ENCODE results near the gene DYSF. TPM values are rescaled to one million over a fixed set of nuclear protein-coding genes. Genes with fewer than 3 reads are reported as not detected.

DYSF gene
- total RNA-seq, 4 donors from 2014 or later, result 3.7 to 18.7 (median 10.6) TPM

DNA sequence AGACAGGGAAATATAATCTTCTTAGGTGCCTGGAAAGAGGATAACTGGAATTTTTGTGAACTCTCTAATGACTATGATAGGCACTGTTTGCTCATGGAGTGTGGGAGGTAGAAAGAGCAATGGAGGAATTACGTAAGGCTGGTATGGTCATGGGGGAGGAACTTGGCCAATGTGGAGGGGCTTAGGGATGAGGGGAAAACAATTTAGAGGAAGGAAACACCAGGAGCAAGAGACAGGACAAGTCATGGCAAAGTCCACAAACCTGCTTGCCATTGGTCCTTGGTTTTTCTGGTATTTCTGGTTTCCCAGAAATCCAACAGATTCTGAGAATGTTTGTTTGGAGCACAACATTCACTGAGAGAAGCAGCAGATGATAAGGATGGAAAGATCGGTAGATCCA, 274.2 kb downstream of the DYSF start:
- 83 to 85% methylated on average over 2 of the region's 2 CpGs for WGBS, 2 donors (ENCODE audit: low coverage in 1 of 2)
- DNase-seq, result no peak
- in situ Hi-C loops (cut with MboI; ENCODE audit: low pct_ligation_motif_present in 1 of 4, low pct_unique_long_range_greater_than_20kb in 1 of 4, low sequenced_read_pairs in 3 of 4) (no loop called here), intact Hi-C loops (cut with DNase I; ENCODE audit: low total_unique reads) (no loop called here)
- H3K4me3 ChIP-seq, result no peak overlapping the region
- TF ChIP-seq, protein P1, sequence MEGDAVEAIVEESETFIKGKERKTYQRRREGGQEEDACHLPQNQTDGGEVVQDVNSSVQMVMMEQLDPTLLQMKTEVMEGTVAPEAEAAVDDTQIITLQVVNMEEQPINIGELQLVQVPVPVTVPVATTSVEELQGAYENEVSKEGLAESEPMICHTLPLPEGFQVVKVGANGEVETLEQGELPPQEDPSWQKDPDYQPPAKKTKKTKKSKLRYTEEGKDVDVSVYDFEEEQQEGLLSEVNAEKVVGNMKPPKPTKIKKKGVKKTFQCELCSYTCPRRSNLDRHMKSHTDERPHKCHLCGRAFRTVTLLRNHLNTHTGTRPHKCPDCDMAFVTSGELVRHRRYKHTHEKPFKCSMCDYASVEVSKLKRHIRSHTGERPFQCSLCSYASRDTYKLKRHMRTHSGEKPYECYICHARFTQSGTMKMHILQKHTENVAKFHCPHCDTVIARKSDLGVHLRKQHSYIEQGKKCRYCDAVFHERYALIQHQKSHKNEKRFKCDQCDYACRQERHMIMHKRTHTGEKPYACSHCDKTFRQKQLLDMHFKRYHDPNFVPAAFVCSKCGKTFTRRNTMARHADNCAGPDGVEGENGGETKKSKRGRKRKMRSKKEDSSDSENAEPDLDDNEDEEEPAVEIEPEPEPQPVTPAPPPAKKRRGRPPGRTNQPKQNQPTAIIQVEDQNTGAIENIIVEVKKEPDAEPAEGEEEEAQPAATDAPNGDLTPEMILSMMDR (IDR thresholded peaks at IDR 0.05), result no peak
- no peak for TF ChIP-seq EP300 (IDR thresholded peaks at IDR 0.05; ENCODE audit: low read depth)
- TF ChIP-seq POLR2AphosphoS5 (IDR thresholded peaks at IDR 0.05), result no peak
- TF ChIP-seq POLR2A (IDR thresholded peaks at IDR 0.05), result no peak
- H3K36me3 ChIP-seq, result no peaks in the 10 kb centered on the region
- peaks cover 0 to 6% of the 10 kb centered on the region in 2 donors for H3K9me3 ChIP-seq
- H3K27me3 ChIP-seq, result no peaks in the 10 kb centered on the region
- H3K27ac ChIP-seq, result no peak overlapping the region
- H3K4me1 ChIP-seq, result no peaks in the 10 kb centered on the region

DNA sequence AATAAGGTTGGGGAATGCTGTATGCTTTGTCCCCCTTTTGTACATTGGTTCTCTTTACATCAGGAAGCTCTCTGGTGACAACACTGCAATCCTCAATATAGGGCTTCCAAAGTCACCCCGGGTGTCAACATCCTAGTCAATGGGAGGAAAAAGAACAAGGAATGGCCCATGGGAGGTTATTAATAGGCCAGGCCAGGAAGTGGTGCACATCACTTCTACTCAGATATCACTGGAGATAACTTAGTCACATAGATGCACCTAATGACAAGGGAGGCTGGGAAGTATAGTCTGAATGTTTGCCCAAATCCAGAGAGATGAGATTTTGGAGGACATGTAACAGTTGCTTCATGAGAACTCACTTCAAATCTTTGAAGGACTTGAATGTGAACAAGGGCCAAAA, 274.7 kb downstream of the DYSF start:
- WGBS, 2 donors (ENCODE audit: low coverage in 1 of 2), result 90 to 96% methylated on average over 1 of the region's 1 CpG
- Histone ChIP-seq H3K27me3 (no peaks in the 10 kb centered on the region), H3K4me1 (no peaks in the 10 kb centered on the region), H3K27ac (no peak overlapping the region), H3K4me3 (no peak overlapping the region), H3K36me3 (no peaks in the 10 kb centered on the region), H3K9me3 (peaks cover 0 to 6% of the 10 kb centered on the region in 2 donors)
- no peak for TF ChIP-seq POLR2AphosphoS5 (IDR thresholded peaks at IDR 0.05)
- TF ChIP-seq EP300 (IDR thresholded peaks at IDR 0.05; ENCODE audit: low read depth), result no peak
- TF ChIP-seq, protein P1 (IDR thresholded peaks at IDR 0.05), result no peak
- in situ Hi-C loops (cut with MboI; ENCODE audit: low pct_ligation_motif_present in 1 of 4, low pct_unique_long_range_greater_than_20kb in 1 of 4, low sequenced_read_pairs in 3 of 4), result no loop called here
- intact Hi-C loops (cut with DNase I; ENCODE audit: low total_unique reads), result no loop called here
- no peak for DNase-seq

DNA sequence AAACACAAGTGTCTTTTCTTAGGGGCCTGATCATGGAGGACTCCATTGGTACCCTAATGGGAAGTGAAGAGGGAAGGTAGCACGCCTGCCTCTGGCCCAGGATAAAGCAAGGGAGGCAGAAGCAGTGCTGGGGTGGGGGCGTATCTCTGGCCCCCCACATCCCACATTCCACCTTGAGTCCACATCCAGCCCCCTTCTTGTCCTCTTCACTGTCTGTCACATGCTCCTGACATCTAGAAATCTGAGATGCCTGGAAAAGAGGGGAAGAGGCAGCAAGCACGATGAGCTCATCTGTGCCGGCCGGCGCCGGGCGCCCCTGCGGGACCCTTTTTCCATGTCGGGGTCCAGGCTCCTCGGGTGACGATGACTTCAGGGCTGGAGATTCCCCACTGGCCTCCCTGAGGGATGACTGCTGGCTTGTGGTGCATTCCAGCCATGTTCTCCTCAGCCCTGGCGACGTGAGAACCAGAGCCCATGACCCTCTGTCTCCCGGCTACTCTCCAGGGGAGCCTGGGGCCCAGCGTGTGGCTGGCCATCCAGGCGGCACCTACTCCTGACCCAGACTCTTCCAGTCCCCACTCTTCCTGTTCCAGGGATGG, 277.5 kb downstream of the DYSF start:
- 80 to 91% methylated on average over 1 to 17 of the region's 17 CpGs for WGBS, 2 donors (ENCODE audit: low coverage in 1 of 2)
- in situ Hi-C loops (cut with MboI; ENCODE audit: low pct_ligation_motif_present in 1 of 4, low pct_unique_long_range_greater_than_20kb in 1 of 4, low sequenced_read_pairs in 3 of 4), result no loop called here

DNA sequence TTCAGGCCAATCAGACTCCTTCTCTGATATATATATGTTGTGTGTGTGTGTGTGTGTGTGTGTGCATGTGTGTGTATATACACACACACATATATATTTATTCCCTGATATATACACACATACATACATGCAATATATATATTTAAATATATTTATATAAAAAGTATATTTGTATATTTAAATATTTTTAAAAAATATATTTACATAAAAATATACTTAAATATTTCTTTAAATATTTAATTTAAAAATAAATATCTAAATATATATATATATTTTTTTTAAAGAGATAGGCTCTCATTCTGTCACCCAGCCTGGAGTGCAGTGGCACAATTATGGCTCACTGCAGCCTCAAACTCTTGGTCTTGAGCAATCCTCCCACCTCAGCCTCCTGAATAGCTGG, 281.3 kb downstream of the DYSF start:
- intact Hi-C loops (cut with DNase I; ENCODE audit: low total_unique reads) (no loop called here), in situ Hi-C loops (cut with MboI; ENCODE audit: low pct_ligation_motif_present in 1 of 4, low pct_unique_long_range_greater_than_20kb in 1 of 4, low sequenced_read_pairs in 3 of 4) (no loop called here)
- no peak for TF ChIP-seq EP300 (IDR thresholded peaks at IDR 0.05; ENCODE audit: low read depth)
- Histone ChIP-seq H3K36me3 (no peaks in the 10 kb centered on the region), H3K4me3 (no peak overlapping the region), H3K27ac (no peak overlapping the region), H3K9me3 (no peaks in the 10 kb centered on the region), H3K27me3 (no peaks in the 10 kb centered on the region), H3K4me1 (no peaks in the 10 kb centered on the region)
- no peak for DNase-seq

More for the DNA sequence above, 277.5 kb downstream of the DYSF start:
- intact Hi-C loops (cut with DNase I; ENCODE audit: low total_unique reads), result no loop called here
- H3K27me3 ChIP-seq, result no peaks in the 10 kb centered on the region
- H3K4me1 ChIP-seq, result no peaks in the 10 kb centered on the region
- H3K4me3 ChIP-seq, result no peak overlapping the region
- H3K27ac ChIP-seq, result no peak overlapping the region
- DNase-seq, result no peak
- TF ChIP-seq POLR2AphosphoS5 (IDR thresholded peaks at IDR 0.05), result no peak
- no peak for TF ChIP-seq EP300 (IDR thresholded peaks at IDR 0.05; ENCODE audit: low read depth)
- TF ChIP-seq, protein P1 (IDR thresholded peaks at IDR 0.05), result no peak
- TF ChIP-seq POLR2A (IDR thresholded peaks at IDR 0.05), result no peak
- no peaks in the 10 kb centered on the region for H3K9me3 ChIP-seq
- no peaks in the 10 kb centered on the region for H3K36me3 ChIP-seq

DNA sequence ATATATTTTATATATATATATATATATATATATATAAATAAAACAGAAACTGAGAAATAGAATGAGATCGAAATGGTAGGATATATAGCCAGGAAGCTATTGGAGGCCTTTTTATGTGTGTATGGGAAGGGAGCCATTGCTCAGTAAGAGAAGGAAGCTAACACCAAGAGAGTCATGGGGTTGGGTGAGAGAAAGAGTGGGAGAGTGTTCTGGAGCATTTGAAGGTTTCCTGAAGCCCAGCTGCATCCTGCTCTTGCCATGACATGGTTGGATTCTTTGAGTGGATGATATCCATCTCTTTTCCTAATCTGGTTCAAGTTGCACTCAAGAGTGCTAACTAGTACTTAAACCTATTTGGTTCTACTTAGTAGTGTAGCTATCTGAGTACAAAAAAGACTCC, 282.3 kb downstream of the DYSF start:
- in situ Hi-C loops (cut with MboI; ENCODE audit: low pct_ligation_motif_present in 1 of 4, low pct_unique_long_range_greater_than_20kb in 1 of 4, low sequenced_read_pairs in 3 of 4), result no loop called here
- Histone ChIP-seq H3K27me3 (no peaks in the 10 kb centered on the region), H3K4me1 (no peaks in the 10 kb centered on the region), H3K27ac (no peak overlapping the region), H3K4me3 (no peak overlapping the region), H3K36me3 (no peaks in the 10 kb centered on the region), H3K9me3 (no peaks in the 10 kb centered on the region)
- TF ChIP-seq, protein P1 (IDR thresholded peaks at IDR 0.05), result no peak
- TF ChIP-seq POLR2AphosphoS5 (IDR thresholded peaks at IDR 0.05) (no peak), POLR2A (IDR thresholded peaks at IDR 0.05) (no peak), EP300 (IDR thresholded peaks at IDR 0.05; ENCODE audit: low read depth) (no peak)
- DNase-seq, result no peak
- 89 to 93% methylated on average over 1 of the region's 1 CpG for WGBS, 2 donors (ENCODE audit: low coverage in 1 of 2)
- intact Hi-C loops (cut with DNase I; ENCODE audit: low total_unique reads), result no loop called here

All from transverse colon (tissue), 4 donors.